AG04449 (cell line): ENCODE results near the gene ARF6.
"Not testable (repeated sequence)": the region's sequence is repeated elsewhere in the genome, so short reads cannot be mapped to it uniquely, and the experiment has no call there.

Source experiments
- CTCF ChIA-PET: fragments of 350-600 bp; formaldehyde crosslinking; extraction: SDS; loops from one replicate; lab custom pipeline; 2021; ENCODE audit warnings: antibody characterized with exemption; lab: Yijun Ruan, JAX
- POLR2A ChIA-PET: fragments of 400-600, 350-600 bp; formaldehyde crosslinking; extraction: SDS; loops from one replicate; lab custom pipeline; 2020; ENCODE audit warnings: antibody characterized with exemption, inconsistent platforms; lab: Yijun Ruan, JAX
- DNase-seq: peaks from one replicate; pipeline ENCODE4 v3.0.0-alpha.2; 2010; ENCODE audit warnings: low read depth, low spot score
- H3K4me3 ChIP-seq: 2 replicates; pipeline ENCODE4 v1.5.1; 2011; ENCODE audit warnings: low read depth, mild to moderate bottlenecking, control low read depth, low read length
- TF ChIP-seq, protein P1 (sequence below): IDR thresholded peaks from one replicate; pipeline ENCODE4 v1.5.1; 2011; ENCODE audit warnings: mild to moderate bottlenecking, moderate library complexity, low read length, control low read depth, inconsistent platforms; ENCODE audit not compliant: insufficient read depth; ENCODE audit errors: missing control alignments

The ARF6 gene

DNA sequence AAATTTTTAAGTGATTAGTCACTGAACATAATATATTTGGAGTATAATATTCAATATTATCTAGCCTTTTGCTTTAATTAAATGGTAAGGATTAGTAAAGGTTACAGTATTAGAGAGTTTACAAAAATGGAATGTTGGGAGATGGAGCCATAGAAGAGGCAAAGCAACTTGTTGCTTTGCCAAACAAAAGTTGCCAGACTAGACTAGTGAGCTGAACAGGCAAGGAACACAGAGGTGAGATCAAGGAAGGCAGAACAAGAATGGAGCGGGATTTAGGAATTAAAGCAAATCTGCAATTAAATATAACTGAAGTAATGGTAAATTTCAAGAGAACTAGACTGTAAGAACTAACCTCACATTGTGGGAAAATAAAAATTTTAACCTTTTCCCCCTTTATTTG lies 5.1 kb downstream of the ARF6 start:
- ChIA-PET POLR2A (no interaction called here), CTCF (interaction anchor here (1.0 kb wide), 1 partner anchor 206 kb away, joined by 3 read pairs; no protein-coding TSS in a partner anchor)
- H3K4me3 ChIP-seq = no peak overlapping the region; the same call in 1 of the 2 replicates
- no peak for DNase-seq
- TF ChIP-seq, protein P1, sequence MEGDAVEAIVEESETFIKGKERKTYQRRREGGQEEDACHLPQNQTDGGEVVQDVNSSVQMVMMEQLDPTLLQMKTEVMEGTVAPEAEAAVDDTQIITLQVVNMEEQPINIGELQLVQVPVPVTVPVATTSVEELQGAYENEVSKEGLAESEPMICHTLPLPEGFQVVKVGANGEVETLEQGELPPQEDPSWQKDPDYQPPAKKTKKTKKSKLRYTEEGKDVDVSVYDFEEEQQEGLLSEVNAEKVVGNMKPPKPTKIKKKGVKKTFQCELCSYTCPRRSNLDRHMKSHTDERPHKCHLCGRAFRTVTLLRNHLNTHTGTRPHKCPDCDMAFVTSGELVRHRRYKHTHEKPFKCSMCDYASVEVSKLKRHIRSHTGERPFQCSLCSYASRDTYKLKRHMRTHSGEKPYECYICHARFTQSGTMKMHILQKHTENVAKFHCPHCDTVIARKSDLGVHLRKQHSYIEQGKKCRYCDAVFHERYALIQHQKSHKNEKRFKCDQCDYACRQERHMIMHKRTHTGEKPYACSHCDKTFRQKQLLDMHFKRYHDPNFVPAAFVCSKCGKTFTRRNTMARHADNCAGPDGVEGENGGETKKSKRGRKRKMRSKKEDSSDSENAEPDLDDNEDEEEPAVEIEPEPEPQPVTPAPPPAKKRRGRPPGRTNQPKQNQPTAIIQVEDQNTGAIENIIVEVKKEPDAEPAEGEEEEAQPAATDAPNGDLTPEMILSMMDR = no peak

DNA sequence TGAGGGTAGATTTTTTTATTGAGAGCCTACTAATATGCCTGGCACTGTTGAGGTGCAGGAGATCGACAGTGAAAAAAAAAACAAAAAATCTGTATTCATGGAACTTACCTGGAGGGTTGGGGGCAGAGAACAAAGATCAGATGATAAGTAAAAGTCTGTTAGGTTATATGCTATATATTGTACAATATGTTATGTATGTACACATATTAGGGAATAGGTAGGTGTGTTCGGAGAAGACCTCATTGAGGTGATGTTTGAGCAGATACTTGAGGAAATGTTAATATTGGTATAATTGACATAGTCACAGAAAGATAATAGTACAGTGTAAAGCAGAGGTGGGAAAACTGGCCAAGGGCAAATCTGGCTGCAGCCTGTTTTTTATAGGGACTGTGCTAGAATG lies 5.6 kb downstream of the ARF6 start:
- ChIA-PET POLR2A (no interaction called here), CTCF (no interaction called here)
- DNase-seq = no peak
- H3K4me3 ChIP-seq = no peak overlapping the region
- TF ChIP-seq, protein P1 = no peak

DNA sequence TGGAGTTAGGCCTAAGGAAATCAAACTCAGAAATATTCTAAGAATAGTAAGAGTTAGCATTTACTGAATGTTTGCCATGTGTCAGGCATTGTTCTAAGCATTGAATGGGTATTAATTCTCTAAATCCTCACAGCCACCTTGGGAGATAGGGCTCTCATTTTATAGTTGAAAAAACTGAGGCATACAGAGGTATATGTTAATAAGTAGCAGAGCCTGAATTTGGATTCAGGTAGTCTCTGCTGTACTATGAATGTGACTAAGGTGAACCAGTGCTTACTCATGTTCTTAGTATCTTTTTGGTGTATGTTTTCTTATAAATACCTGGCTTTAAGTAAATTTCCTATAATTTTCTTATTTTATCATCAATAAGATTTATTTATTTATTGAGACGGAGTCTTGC lies 8.1 kb downstream of the ARF6 start:
- DNase-seq = no peak
- TF ChIP-seq, protein P1 = no peak
- H3K4me3 ChIP-seq = no peak overlapping the region
- CTCF ChIA-PET = no interaction called here
- POLR2A ChIA-PET = no interaction called here

DNA sequence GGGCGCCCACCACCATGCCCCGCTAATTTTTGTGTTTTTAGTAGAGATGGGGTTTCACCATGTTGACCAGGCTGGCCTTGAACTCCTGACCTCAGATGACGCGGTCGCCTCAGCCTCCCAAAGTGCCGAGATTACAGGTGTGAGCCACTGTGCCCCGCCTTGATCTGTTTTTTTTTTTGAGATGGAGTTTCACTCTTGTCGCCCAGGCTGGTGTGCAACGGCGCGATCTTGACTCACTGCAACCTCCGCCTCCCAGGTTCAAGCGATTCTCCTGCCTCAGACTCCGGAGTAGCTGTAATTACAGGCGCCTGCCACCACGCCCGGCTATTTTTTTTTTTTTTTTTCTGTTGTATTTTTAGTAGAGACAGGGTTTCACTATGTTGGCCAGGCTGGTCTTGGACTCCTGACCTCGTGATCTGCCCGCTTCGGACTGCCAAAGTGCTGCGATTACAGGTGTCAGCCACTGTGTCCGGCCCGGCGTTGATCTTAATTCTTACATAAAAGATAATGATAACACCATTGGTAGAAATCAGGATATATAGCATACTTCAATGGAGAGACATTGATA lies 9.9 kb downstream of the ARF6 start:
- H3K4me3 ChIP-seq, POLR2A ChIA-PET, DNase-seq: not testable (repeated sequence)
- CTCF ChIA-PET = interaction anchor here (1.1 kb wide), 1 partner anchor 41 kb away, joined by 3 read pairs; no protein-coding TSS in a partner anchor

DNA sequence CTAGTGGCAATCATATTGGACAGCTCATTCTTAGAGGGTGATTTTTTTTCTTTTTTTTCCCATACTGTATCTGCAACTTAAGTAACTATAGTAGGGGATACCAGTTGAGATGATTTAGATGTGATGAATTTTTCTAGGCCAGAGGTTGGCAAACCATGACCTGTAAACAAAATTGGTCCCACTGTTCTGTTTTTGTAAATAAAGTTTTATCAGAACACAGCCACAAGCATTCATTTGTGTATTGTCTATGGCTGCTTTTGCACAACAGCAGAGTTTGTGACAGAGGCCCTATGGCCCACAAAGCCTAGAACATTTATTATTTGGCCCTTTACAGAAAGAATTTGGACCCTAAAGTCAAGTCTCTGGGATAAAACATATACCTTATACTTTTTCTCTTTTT lies 11.4 kb downstream of the ARF6 start:
- CTCF ChIA-PET = no interaction called here
- no peak for DNase-seq
- TF ChIP-seq, protein P1 = no peak
- POLR2A ChIA-PET = no interaction called here
- H3K4me3 ChIP-seq = no peak overlapping the region

DNA sequence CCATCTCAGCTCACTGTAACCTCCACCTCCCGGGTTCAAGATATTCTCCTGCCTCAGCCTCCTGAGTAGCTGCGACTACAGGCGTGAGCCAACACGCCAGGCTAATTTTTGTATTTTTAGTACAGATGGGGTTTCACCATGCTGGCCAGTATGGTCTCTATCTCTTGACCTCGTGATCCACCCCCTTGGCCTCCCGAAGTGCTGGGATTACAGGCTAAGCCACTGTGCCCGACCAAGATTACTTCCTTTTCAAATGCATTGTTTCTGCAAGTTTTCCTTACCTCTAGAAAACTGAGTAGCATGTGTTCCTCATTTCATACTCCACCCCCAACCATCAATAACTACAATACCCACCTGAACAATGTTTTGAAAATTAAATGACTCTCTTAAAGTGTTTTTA lies 13.1 kb downstream of the ARF6 start:
- POLR2A ChIA-PET = interaction anchor here (0.6 kb wide), 1 partner anchor 55 kb away, joined by 4 read pairs; no protein-coding TSS in a partner anchor
- TF ChIP-seq, protein P1 = no peak
- CTCF ChIA-PET = interaction anchor here (1.3 to 1.7 kb wide), 3 partner anchors 10 to 43 kb away, joined by 3 to 4 read pairs (median 4); no protein-coding TSS in a partner anchor

More for the DNA sequence above, 13.1 kb downstream of the ARF6 start:
- no peak for DNase-seq
- H3K4me3 ChIP-seq = no peak overlapping the region
